Mammary epithelial cell (primary cell): ENCODE data around the gene KCP.

Source experiments
- CTCF ChIP-seq, 2 donors: IDR thresholded peaks in 1 of 2; conservative IDR thresholded peaks in 1 of 2; 2 replicates each; pipeline ENCODE4 v1.5.1; 2011 to 2012; ENCODE audit warnings: inconsistent platforms in 2 of 2, low read length in 2 of 2, mild to moderate bottlenecking in 2 of 2, control low read depth in 1 of 2, low read depth in 1 of 2; ENCODE audit not compliant: insufficient read depth in 1 of 2; ENCODE audit errors: extremely low read depth in 1 of 2
- EZH2 ChIP-seq: IDR thresholded peaks from 2 replicates; pipeline ENCODE4 v1.6.1; 2012; ENCODE audit warnings: low read length, inconsistent platforms, borderline replicate concordance

GRCh38 chr7:128877756-128878120 lies 32.8 kb downstream of the KCP start:
- TF ChIP-seq CTCF (conservative IDR thresholded peaks at IDR 0.05 in 1 of 2, IDR thresholded peaks at IDR 0.05 in 1 of 2; ENCODE audit: extremely low read depth in 1 of 2, insufficient read depth in 1 of 2, low read depth in 1 of 2, low read length in 2 of 2): no peak
- no peak for TF ChIP-seq EZH2
